Natural killer cell (primary cell): Measurements from ENCODE around the gene HCFC1. TPM values are rescaled to one million over a fixed set of nuclear protein-coding genes. Genes with fewer than 3 reads are reported as not detected.

ENCODE experiments used
- ATAC-seq, 3 donors: fragments of 150-1000 bp in 2 of 3; fragments of 200-7000 bp in 1 of 3; cut with Tn5 transposase; 1 replicate in 1 of 3; 2 replicates in 2 of 3; pipeline ENCODE4 v1.10.0; 2021; ENCODE audit warnings: mild to moderate bottlenecking in 2 of 3, moderate library complexity in 2 of 3
- DNase-seq, 2 donors: peaks; one replicate each; pipeline versions ENCODE4 v3.0.0 to v3.0.0-alpha.2; 2013 to 2021; ENCODE audit warnings: mixed read lengths in 1 of 2
- H3K27ac ChIP-seq: one replicate; pipeline ENCODE4 v1.5.1; 2013; ENCODE audit warnings: mild to moderate bottlenecking, low read length
- H3K27me3 ChIP-seq: one replicate; pipeline ENCODE4 v1.6.1; 2013; ENCODE audit warnings: low read length; ENCODE audit not compliant: control insufficient read depth, insufficient read depth
- H3K36me3 ChIP-seq: one replicate; pipeline ENCODE4 v1.6.1; 2013; ENCODE audit warnings: low read length; ENCODE audit not compliant: control insufficient read depth, insufficient read depth
- H3K4me1 ChIP-seq: one replicate; pipeline ENCODE4 v1.6.1; 2013; ENCODE audit warnings: low read length; ENCODE audit not compliant: control insufficient read depth, insufficient read depth
- H3K4me3 ChIP-seq: one replicate; pipeline ENCODE4 v1.5.1; 2013; ENCODE audit warnings: low read length
- H3K9me3 ChIP-seq: one replicate; pipeline ENCODE4 v1.6.1; 2013; ENCODE audit warnings: low read length; ENCODE audit not compliant: control insufficient read depth, insufficient read depth
- H3K27ac Mint-ChIP-seq, 2 donors: one replicate each; pipeline ENCODE4 v1.8.0; 2022; ENCODE audit warnings: mild to moderate bottlenecking in 2 of 2, mixed read lengths in 2 of 2, moderate library complexity in 1 of 2
- H3K27me3 Mint-ChIP-seq, 2 donors: one replicate each; pipeline ENCODE4 v1.8.0; 2022; ENCODE audit warnings: low read depth in 2 of 2, mixed read lengths in 2 of 2
- H3K36me3 Mint-ChIP-seq: one replicate; pipeline ENCODE4 v1.8.0; 2022; ENCODE audit warnings: mixed read lengths
- H3K4me1 Mint-ChIP-seq, 2 donors: one replicate each; pipeline ENCODE4 v1.8.0; 2022; ENCODE audit warnings: mixed read lengths in 2 of 2
- H3K4me3 Mint-ChIP-seq: one replicate; pipeline ENCODE4 v1.8.0; 2022; ENCODE audit warnings: mild to moderate bottlenecking, moderate library complexity, mixed read lengths
- H3K9me3 Mint-ChIP-seq, 2 donors: one replicate each; pipeline ENCODE4 v1.8.0; 2022; ENCODE audit warnings: mixed read lengths in 2 of 2
- CTCF ChIP-seq: fragments of 200-600 bp; IDR thresholded peaks from one replicate; pipeline ENCODE4 v1.8.0; 2022; ENCODE audit warnings: antibody characterized with exemption
- WGBS: methylation state at CpG from one replicate; pipeline ENCODE4 v1.1.7; 2013; ENCODE audit warnings: missing lambda C conversion rate; ENCODE audit not compliant: insufficient coverage; 5-methylcytosine and 5-hydroxymethylcytosine counted together
- intact Hi-C: fragments of 100-400 bp; cut with micrococcal nuclease; formaldehyde crosslinking; loops from one replicate; pipeline ENCODE4 v1.14.2; 2022
- total RNA-seq, 4 donors: library from RNA; stranded (reverse); fragments of 120-200 nt in 1 of 4; gene quantifications; one replicate each; pipeline versions ENCODE4 v1.2.3 to v1.2.4, GENCODE V29; 2013 to 2022

The HCFC1 gene
- total RNA-seq, 3 donors from 2014 or later (not counting 1 experiment from before 2014, with no cell fraction given), result 65.2 to 76.7 (median 67.5) TPM

DNA sequence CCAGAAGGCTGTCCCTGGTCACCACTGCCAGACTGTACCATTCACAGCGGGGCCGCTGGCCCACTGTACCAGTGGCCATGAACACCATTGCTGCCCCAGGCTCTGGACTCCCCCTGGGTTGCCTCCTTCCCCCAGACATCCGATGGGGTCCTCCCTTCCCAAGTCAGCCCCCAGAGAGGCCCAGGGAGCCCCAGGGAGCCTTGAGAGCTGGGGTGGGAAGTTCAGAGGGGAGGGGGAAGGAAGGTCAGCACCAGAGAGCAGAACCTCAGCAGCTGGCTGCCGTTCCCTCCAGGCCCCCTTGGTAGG, 45.1 kb downstream of the HCFC1 start:
- Mint-ChIP-seq H3K27ac (peak overlapping the region; percentile 91 to 96), H3K36me3 (no peaks in the 10 kb centered on the region), H3K4me3 (peak overlapping the region; percentile 85), H3K9me3 (no peaks in the 10 kb centered on the region), H3K4me1 (peaks cover 38 to 58% of the 10 kb centered on the region in 2 donors), H3K27me3 (no peaks in the 10 kb centered on the region)
- Histone ChIP-seq H3K36me3 (peaks cover 14% of the 10 kb centered on the region), H3K4me3 (peak overlapping the region; percentile 85), H3K9me3 (no peaks in the 10 kb centered on the region), H3K4me1 (peaks cover 74% of the 10 kb centered on the region), H3K27me3 (no peaks in the 10 kb centered on the region), H3K27ac (peak overlapping the region; percentile 100)
- DNase-seq, result peak in 1 of 2 donors; percentile 29
- peak in 2 of 3 donors; percentile 0 to 1 for ATAC-seq
- no peak for TF ChIP-seq CTCF
- intact Hi-C loops, result loop anchor here (2.0 to 10.0 kb wide), 3 partner anchors 20 to 168 kb away; partner anchors contain the start of gene MECP2
- WGBS, result 0% methylated on average over 2 of the region's 4 CpGs

- H3K36me3 ChIP-seq, result peaks cover 9% of the 10 kb centered on the region
- no peaks in the 10 kb centered on the region for H3K9me3 ChIP-seq
- no peaks in the 10 kb centered on the region for H3K9me3 Mint-ChIP-seq
- intact Hi-C loops, result loop anchor here (2.0 to 10.0 kb wide), 3 partner anchors 19 to 169 kb away; partner anchors contain the start of gene MECP2
- TF ChIP-seq CTCF, result no peak
- no peaks in the 10 kb centered on the region for H3K27me3 ChIP-seq
- H3K27ac Mint-ChIP-seq, result peak within 1 kb of the TSS; percentile 91 to 96
- H3K27me3 Mint-ChIP-seq, result no peaks in the 10 kb centered on the region
- peak; percentile 44 to 68 for DNase-seq
- peak in 1 of 3 donors; percentile 3 for ATAC-seq
- peak within 1 kb of the TSS; percentile 100 for H3K27ac ChIP-seq
- H3K36me3 Mint-ChIP-seq, result no peaks in the 10 kb centered on the region
- H3K4me1 ChIP-seq, result peaks cover 80% of the 10 kb centered on the region
- H3K4me1 Mint-ChIP-seq, result peaks cover 35 to 56% of the 10 kb centered on the region in 2 donors
- peak within 1 kb of the TSS; percentile 90 for H3K4me3 Mint-ChIP-seq
- under 1% methylated on average over 54 of the region's 59 CpGs for WGBS
- peak within 1 kb of the TSS; percentile 85 for H3K4me3 ChIP-seq
These were observed 45.7 kb downstream of the HCFC1 start, which contains the start of gene ARHGAP4 for GRCh38 chrX:153925739-153926551. Gene ARHGAP4 (minus strand): TSS chrX:153926264. CDS start chrX:153926202, 62 bp downstream.

GRCh38 chrX:153925387-153925738, 46.3 kb downstream of the HCFC1 start:
- Mint-ChIP-seq H3K4me3 (peak overlapping the region; percentile 90), H3K27me3 (no peaks in the 10 kb centered on the region), H3K9me3 (no peaks in the 10 kb centered on the region), H3K27ac (peak overlapping the region; percentile 91 to 96), H3K36me3 (no peaks in the 10 kb centered on the region), H3K4me1 (peaks cover 35 to 56% of the 10 kb centered on the region in 2 donors)
- Histone ChIP-seq H3K27me3 (no peaks in the 10 kb centered on the region), H3K9me3 (no peaks in the 10 kb centered on the region), H3K27ac (peak overlapping the region; percentile 83), H3K4me3 (peak overlapping the region; percentile 73), H3K36me3 (peaks cover 9% of the 10 kb centered on the region), H3K4me1 (peaks cover 83% of the 10 kb centered on the region)
- 0% methylated on average over 4 of the region's 4 CpGs for WGBS
- intact Hi-C loops, result loop anchor here (5.0 to 10.0 kb wide), 2 partner anchors 42 to 169 kb away; partner anchors contain the start of gene MECP2
- TF ChIP-seq CTCF, result no peak
- ATAC-seq (no peak), DNase-seq (peak in 1 of 2 donors; percentile 55)
